ENCODE data around the gene CCDC190. TPM values are rescaled to one million over a fixed set of nuclear protein-coding genes. Genes with fewer than 3 reads are reported as not detected.

Gene CCDC190, protein sequence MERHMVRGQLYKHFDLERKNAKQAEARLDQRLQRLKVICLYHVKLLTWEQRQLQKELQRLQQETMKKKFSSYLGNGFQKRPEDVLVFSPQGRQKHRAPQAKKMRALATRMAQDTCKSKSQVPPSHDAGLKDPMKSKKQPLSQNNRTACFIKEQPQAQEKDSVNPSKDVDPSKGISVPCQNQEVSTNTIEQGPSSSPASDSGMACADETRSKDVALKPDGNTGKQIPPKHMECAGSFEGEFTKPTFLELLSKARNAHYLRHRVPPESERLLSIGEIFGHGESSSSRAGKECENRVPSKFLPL
- not detected for polyA plus RNA-seq (2013, experiment 1 of 4)
- not detected for polyA plus RNA-seq (2013, experiment 2 of 4)
- polyA plus RNA-seq (2013, experiment 3 of 4): not detected
- polyA plus RNA-seq (2013, experiment 4 of 4): not detected

DNA sequence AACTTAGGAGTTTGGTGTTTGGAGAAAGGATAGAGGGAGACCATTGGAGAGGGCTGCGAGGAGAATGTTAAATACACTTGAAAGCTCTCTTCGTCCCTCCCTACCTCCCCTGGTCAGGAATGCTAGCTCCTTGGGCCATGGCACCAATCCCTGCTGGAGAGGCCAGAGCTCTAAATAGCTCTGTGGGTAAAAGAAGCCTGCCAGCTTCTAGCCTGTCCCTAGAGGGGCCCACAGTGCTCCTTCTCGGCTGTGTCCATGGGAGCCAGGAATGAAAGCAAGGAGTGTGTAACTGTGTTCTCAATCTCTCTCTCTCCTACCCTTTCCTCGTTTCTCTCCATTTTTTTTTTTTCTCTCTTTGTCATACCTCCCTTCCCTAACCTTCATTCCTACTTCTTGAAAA is at the start of gene CCDC190:
Gene CCDC190, minus strand, starts transcription at position 75 of the 400 bp plus-strand sequence. CDS start 1,529 bp downstream, outside the sequence.
- H3K4me3 ChIP-seq (ENCODE audit: insufficient read depth, low read depth, low read length): no peak within 1 kb of the TSS
- no peak within 1 kb of the TSS for H3K27ac ChIP-seq (ENCODE audit: insufficient read depth, low read depth, low read length, poor library complexity, severe bottlenecking)
- WGBS, 2 experiments: 74 to 75% methylated on average over 4 of the region's 4 CpGs
- H3K36me3 ChIP-seq (ENCODE audit: control insufficient read depth, insufficient read depth, low read length): no peaks in the 10 kb centered on the region
- no peaks in the 10 kb centered on the region for H3K27me3 ChIP-seq (ENCODE audit: control insufficient read depth, insufficient read depth, low read length, poor library complexity, severe bottlenecking)
- H3K9me3 ChIP-seq (ENCODE audit: control insufficient read depth, low read length): no peaks in the 10 kb centered on the region
- peaks cover 27% of the 10 kb centered on the region for H3K4me1 ChIP-seq (ENCODE audit: control insufficient read depth, insufficient read depth, low read length)

DNA sequence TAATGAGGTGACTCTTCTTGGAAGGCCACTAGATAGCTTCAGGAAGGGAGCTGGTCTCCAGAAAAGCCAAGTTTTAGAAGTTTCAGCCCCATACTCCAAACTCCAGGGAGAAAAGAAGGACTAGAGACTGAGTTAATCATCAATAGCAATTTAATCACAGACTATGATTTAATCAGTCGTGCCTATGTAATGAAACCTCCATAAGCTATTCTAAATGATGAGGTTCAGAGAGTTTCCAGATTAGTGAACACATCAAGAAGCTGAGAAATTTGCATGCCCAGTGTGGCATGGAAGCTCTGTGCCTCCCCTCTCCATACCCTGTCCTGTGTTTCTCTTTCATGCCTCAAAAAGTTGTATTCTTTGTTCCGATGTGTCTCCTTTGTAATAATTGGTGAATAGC is 49.2 kb upstream of the CCDC190 start:
- Histone ChIP-seq H3K36me3 (ENCODE audit: control insufficient read depth, insufficient read depth, low read length) (no peaks in the 10 kb centered on the region), H3K27me3 (ENCODE audit: control insufficient read depth, insufficient read depth, low read length, poor library complexity, severe bottlenecking) (no peaks in the 10 kb centered on the region), H3K27ac (ENCODE audit: insufficient read depth, low read depth, low read length, poor library complexity, severe bottlenecking) (no peak overlapping the region), H3K4me1 (ENCODE audit: control insufficient read depth, insufficient read depth, low read length) (no peaks in the 10 kb centered on the region), H3K4me3 (ENCODE audit: insufficient read depth, low read depth, low read length) (no peak overlapping the region), H3K9me3 (ENCODE audit: control insufficient read depth, low read length) (no peaks in the 10 kb centered on the region)
- WGBS, 2 experiments: 89 to 96% methylated on average over 2 of the region's 2 CpGs

DNA sequence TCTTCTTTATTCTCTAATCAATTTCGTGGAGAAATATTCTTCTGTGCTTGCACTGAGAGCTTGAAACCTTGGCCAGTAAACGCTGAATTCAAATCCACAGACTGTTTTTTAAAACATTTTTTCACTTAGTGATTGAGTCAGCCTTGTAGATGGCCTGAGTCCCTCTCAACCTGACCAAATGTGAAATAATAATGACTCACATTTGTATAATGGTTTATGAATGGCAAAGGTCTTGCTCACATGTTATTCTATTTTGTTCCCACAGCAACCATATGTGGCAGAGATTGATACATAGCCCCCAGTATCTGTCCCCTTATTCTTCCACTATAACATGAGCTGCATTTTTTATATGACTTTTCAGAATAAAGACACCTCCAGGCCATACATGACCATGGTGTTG is 47.8 kb upstream of the CCDC190 start:
- Histone ChIP-seq H3K36me3 (ENCODE audit: control insufficient read depth, insufficient read depth, low read length) (no peaks in the 10 kb centered on the region), H3K9me3 (ENCODE audit: control insufficient read depth, low read length) (no peaks in the 10 kb centered on the region), H3K27me3 (ENCODE audit: control insufficient read depth, insufficient read depth, low read length, poor library complexity, severe bottlenecking) (no peaks in the 10 kb centered on the region), H3K4me3 (ENCODE audit: insufficient read depth, low read depth, low read length) (no peak overlapping the region), H3K27ac (ENCODE audit: insufficient read depth, low read depth, low read length, poor library complexity, severe bottlenecking) (no peak overlapping the region), H3K4me1 (ENCODE audit: control insufficient read depth, insufficient read depth, low read length) (no peaks in the 10 kb centered on the region)
- WGBS, 2 experiments: 76% methylated on average over 2 of the region's 2 CpGs

DNA sequence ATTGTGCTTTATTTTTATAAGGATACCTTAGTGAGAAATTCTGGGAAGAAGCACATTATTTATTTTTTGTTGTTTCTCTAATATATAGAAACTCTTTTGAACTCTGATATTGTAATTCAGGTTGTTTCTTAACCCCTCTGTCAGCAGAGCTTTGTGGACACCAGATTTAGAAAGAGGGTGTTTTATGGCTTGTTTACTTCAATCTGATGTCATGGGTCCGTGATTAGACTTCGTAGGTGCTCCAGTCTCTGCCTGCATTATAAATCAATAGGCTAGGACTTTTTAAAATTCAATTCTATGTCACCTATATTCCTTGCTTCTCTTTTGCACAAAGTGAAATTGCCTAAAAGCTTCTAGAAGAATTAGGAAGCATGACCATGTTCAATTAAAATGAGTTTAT is 47.3 kb upstream of the CCDC190 start:
- H3K27me3 ChIP-seq (ENCODE audit: control insufficient read depth, insufficient read depth, low read length, poor library complexity, severe bottlenecking): no peaks in the 10 kb centered on the region
- H3K4me3 ChIP-seq (ENCODE audit: insufficient read depth, low read depth, low read length): no peak overlapping the region
- H3K9me3 ChIP-seq (ENCODE audit: control insufficient read depth, low read length): no peaks in the 10 kb centered on the region
- 89 to 92% methylated on average over 2 of the region's 2 CpGs for WGBS, 2 experiments
- H3K4me1 ChIP-seq (ENCODE audit: control insufficient read depth, insufficient read depth, low read length): no peaks in the 10 kb centered on the region
- no peaks in the 10 kb centered on the region for H3K36me3 ChIP-seq (ENCODE audit: control insufficient read depth, insufficient read depth, low read length)
- H3K27ac ChIP-seq (ENCODE audit: insufficient read depth, low read depth, low read length, poor library complexity, severe bottlenecking): no peak overlapping the region

DNA sequence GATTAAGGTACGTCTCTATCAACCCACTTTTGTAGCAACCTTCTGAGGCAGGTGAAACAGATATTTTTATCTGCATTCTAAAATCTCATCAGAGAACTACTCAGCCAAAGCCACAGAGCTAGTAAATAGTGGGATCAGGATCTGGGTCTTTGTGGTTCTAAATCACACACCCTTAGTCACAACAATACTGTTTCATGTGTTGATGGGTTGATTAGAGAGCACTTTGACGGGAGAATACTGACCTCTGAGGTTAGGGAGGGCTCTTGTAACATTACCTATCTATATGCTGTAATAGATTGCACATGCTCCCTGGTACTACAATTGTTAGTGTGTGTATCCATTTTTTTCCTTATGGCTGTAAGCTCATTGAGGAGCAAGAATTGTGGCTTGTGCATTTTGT is 45.5 kb upstream of the CCDC190 start:
- Histone ChIP-seq H3K36me3 (ENCODE audit: control insufficient read depth, insufficient read depth, low read length) (no peaks in the 10 kb centered on the region), H3K9me3 (ENCODE audit: control insufficient read depth, low read length) (no peaks in the 10 kb centered on the region), H3K4me1 (ENCODE audit: control insufficient read depth, insufficient read depth, low read length) (no peaks in the 10 kb centered on the region), H3K4me3 (ENCODE audit: insufficient read depth, low read depth, low read length) (no peak overlapping the region), H3K27ac (ENCODE audit: insufficient read depth, low read depth, low read length, poor library complexity, severe bottlenecking) (no peak overlapping the region), H3K27me3 (ENCODE audit: control insufficient read depth, insufficient read depth, low read length, poor library complexity, severe bottlenecking) (no peaks in the 10 kb centered on the region)
- 71 to 88% methylated on average over 1 to 2 of the region's 2 CpGs for WGBS, 2 experiments

DNA sequence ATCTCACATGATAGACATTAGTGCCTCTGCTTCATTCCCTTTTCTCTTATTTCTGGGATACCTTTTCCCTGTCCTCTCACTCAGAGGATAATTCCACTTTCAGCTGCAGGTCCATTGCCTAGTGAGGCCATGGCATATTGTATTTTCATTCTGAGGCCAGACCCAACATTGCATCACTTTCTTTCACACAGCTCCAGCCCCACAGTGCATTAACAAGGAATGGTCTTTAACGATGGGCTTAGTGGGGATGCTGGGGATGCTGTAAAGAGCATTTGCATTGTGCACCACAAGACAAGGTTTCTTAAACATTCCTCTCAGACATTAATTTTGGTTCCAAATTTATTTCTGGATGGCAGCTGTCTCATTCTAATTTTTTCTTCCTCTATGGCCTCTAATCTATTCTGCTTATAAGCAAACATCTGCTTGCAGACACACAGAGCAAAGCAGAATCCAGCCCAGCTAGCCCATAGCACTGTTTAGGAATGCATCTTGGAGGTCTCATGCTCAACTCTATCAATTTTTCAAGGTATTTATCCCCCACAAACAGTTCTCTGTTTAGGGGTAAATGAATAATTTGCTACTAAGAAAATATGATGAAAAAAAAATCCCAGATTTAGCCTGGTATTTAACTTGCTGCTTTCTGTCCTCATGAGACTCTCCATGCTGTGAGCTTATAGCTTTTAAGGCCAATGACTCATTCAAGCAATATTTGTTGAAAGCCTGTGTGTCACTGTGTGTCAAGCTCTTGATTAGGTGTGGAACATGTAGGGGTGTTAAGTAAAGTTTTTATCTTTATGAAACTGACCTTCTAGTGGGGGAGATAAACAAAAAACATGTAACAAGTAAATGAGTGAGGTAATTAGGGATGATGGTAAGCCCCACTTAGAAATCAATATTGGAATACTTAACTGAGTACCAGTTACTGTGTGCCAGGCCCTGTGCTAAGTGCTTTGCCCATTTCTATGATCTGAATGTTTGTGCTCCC is 44.5 kb upstream of the CCDC190 start:
- Histone ChIP-seq H3K4me1 (ENCODE audit: control insufficient read depth, insufficient read depth, low read length) (no peaks in the 10 kb centered on the region), H3K36me3 (ENCODE audit: control insufficient read depth, insufficient read depth, low read length) (no peaks in the 10 kb centered on the region), H3K4me3 (ENCODE audit: insufficient read depth, low read depth, low read length) (no peak overlapping the region), H3K27ac (ENCODE audit: insufficient read depth, low read depth, low read length, poor library complexity, severe bottlenecking) (no peak overlapping the region), H3K27me3 (ENCODE audit: control insufficient read depth, insufficient read depth, low read length, poor library complexity, severe bottlenecking) (no peaks in the 10 kb centered on the region), H3K9me3 (ENCODE audit: control insufficient read depth, low read length) (no peaks in the 10 kb centered on the region)
- WGBS, 2 experiments: 83 to 86% methylated on average over 1 of the region's 1 CpG

DNA sequence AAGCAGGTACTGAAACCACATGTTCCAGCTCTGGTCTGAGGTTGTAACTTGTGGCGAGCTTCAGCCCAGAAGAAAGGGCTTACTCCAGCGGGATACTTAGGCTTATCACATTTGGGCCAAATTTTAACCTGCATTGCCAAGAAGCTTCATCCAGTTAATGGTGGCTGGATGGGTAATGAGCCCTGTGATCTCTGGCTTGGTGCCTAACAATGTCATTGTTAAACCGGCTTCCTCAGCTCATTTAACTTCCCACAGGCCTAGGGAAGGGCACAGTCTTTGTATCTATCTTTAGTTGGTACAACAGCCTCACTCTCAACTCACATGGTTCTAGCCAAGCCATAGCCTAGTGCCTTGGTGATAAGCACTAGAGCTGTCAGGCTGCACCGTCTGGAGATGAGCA is 43.6 kb upstream of the CCDC190 start:
- no peaks in the 10 kb centered on the region for H3K27me3 ChIP-seq (ENCODE audit: control insufficient read depth, insufficient read depth, low read length, poor library complexity, severe bottlenecking)
- H3K4me1 ChIP-seq (ENCODE audit: control insufficient read depth, insufficient read depth, low read length): no peaks in the 10 kb centered on the region
- H3K9me3 ChIP-seq (ENCODE audit: control insufficient read depth, low read length): no peaks in the 10 kb centered on the region
- H3K36me3 ChIP-seq (ENCODE audit: control insufficient read depth, insufficient read depth, low read length): no peaks in the 10 kb centered on the region
- H3K27ac ChIP-seq (ENCODE audit: insufficient read depth, low read depth, low read length, poor library complexity, severe bottlenecking): no peak overlapping the region
- 91 to 97% methylated on average over 4 of the region's 4 CpGs for WGBS, 2 experiments
- H3K4me3 ChIP-seq (ENCODE audit: insufficient read depth, low read depth, low read length): no peak overlapping the region

DNA sequence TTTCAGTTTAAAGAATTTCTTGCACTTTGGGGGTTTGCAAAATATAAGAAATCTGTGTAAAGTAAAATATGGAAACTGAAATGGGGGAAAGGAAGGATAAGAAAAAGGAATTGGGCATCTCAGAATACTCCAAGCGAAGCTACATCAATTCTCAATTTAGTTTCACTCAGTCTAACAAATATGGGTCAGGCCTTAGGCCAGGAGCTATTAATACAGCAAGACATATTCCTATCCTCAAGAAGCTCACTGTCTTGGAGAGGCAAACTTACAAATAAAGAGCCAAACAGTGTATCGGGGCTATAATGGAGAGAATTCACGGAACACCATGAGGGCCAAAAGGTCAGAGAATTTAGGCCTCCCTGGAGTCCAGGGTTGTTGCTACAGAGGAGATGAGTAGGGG is 43.0 kb upstream of the CCDC190 start:
- H3K4me3 ChIP-seq (ENCODE audit: insufficient read depth, low read depth, low read length): no peak overlapping the region
- H3K27ac ChIP-seq (ENCODE audit: insufficient read depth, low read depth, low read length, poor library complexity, severe bottlenecking): no peak overlapping the region
- WGBS, 2 experiments: 96% methylated on average over 3 of the region's 3 CpGs
- no peaks in the 10 kb centered on the region for H3K27me3 ChIP-seq (ENCODE audit: control insufficient read depth, insufficient read depth, low read length, poor library complexity, severe bottlenecking)
- H3K9me3 ChIP-seq (ENCODE audit: control insufficient read depth, low read length): no peaks in the 10 kb centered on the region
- no peaks in the 10 kb centered on the region for H3K4me1 ChIP-seq (ENCODE audit: control insufficient read depth, insufficient read depth, low read length)
- no peaks in the 10 kb centered on the region for H3K36me3 ChIP-seq (ENCODE audit: control insufficient read depth, insufficient read depth, low read length)

DNA sequence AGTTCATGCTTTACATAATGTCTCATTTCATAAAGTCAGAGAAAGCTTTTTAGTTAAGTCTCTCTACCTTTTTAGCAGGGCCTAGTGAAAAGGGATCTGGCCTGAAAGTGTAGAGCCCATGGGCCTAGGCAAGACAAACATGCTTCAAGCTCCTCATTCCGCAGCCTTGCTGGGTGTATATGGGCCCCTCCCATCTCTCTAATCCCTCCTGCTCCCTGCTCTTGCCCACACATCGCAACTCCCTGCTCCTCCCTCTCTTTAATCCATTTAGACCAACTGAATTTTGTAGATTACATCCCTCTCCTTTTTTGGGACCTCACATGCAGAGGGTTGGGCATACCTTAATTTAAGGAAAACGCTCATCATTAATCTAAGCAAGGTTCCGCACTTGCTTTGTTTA is 42.3 kb upstream of the CCDC190 start:
- Histone ChIP-seq H3K36me3 (ENCODE audit: control insufficient read depth, insufficient read depth, low read length) (no peaks in the 10 kb centered on the region), H3K27me3 (ENCODE audit: control insufficient read depth, insufficient read depth, low read length, poor library complexity, severe bottlenecking) (no peaks in the 10 kb centered on the region), H3K4me1 (ENCODE audit: control insufficient read depth, insufficient read depth, low read length) (no peaks in the 10 kb centered on the region), H3K27ac (ENCODE audit: insufficient read depth, low read depth, low read length, poor library complexity, severe bottlenecking) (no peak overlapping the region), H3K9me3 (ENCODE audit: control insufficient read depth, low read length) (no peaks in the 10 kb centered on the region), H3K4me3 (ENCODE audit: insufficient read depth, low read depth, low read length) (no peak overlapping the region)
- WGBS, 2 experiments: 77 to 80% methylated on average over 4 of the region's 4 CpGs

DNA sequence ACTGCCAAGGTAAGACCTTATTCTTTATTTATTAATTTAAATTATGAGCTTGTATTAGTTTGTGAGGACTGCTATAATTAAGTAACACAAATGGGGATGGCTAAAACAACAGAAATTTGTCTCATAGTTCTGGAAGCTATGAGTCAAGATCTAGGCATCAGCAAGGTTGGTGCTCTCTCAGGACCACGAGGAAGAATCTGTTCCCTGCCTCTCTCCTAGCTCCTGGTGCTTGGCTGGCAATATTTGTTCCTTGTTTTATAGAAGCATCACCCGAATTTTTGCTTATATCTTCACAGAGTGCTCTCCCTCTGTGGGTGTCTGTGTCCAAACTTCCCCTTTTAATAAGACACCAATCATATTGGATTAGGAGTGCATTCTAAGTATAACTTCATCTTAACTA is 41.4 kb upstream of the CCDC190 start:
- Histone ChIP-seq H3K4me1 (ENCODE audit: control insufficient read depth, insufficient read depth, low read length) (no peaks in the 10 kb centered on the region), H3K27me3 (ENCODE audit: control insufficient read depth, insufficient read depth, low read length, poor library complexity, severe bottlenecking) (no peaks in the 10 kb centered on the region), H3K27ac (ENCODE audit: insufficient read depth, low read depth, low read length, poor library complexity, severe bottlenecking) (no peak overlapping the region), H3K9me3 (ENCODE audit: control insufficient read depth, low read length) (no peaks in the 10 kb centered on the region), H3K36me3 (ENCODE audit: control insufficient read depth, insufficient read depth, low read length) (no peaks in the 10 kb centered on the region), H3K4me3 (ENCODE audit: insufficient read depth, low read depth, low read length) (no peak overlapping the region)
- 83 to 84% methylated on average over 2 of the region's 2 CpGs for WGBS, 2 experiments
